ENCODE data around the gene TEKT5. TPM values are rescaled to one million over a fixed set of nuclear protein-coding genes. Genes with fewer than 3 reads are reported as not detected.
"Not testable (repeated sequence)": the region's sequence is repeated elsewhere in the genome, so short reads cannot be mapped to it uniquely, and the experiment has no call there.

Gene TEKT5
- total and polyA plus RNA-seq, 2 donors from 2014 or later: 0.57 TPM; not detected in 1

GRCh38 chr16:10638101-10638500 lies 56.6 kb downstream of the TEKT5 start:
- no peaks in the 10 kb centered on the region for H3K4me1 ChIP-seq (ENCODE audit: control insufficient read depth in 2 of 3, insufficient read depth in 2 of 3, low read depth in 1 of 3, low read length in 3 of 3)
- H3K36me3 ChIP-seq (ENCODE audit: control insufficient read depth in 2 of 3, insufficient read depth in 3 of 3, low read length in 3 of 3): no peaks in the 10 kb centered on the region
- intact Hi-C loops (cut with DNase I): no loop called here
- no peak for DNase-seq
- TF ChIP-seq, protein P1, sequence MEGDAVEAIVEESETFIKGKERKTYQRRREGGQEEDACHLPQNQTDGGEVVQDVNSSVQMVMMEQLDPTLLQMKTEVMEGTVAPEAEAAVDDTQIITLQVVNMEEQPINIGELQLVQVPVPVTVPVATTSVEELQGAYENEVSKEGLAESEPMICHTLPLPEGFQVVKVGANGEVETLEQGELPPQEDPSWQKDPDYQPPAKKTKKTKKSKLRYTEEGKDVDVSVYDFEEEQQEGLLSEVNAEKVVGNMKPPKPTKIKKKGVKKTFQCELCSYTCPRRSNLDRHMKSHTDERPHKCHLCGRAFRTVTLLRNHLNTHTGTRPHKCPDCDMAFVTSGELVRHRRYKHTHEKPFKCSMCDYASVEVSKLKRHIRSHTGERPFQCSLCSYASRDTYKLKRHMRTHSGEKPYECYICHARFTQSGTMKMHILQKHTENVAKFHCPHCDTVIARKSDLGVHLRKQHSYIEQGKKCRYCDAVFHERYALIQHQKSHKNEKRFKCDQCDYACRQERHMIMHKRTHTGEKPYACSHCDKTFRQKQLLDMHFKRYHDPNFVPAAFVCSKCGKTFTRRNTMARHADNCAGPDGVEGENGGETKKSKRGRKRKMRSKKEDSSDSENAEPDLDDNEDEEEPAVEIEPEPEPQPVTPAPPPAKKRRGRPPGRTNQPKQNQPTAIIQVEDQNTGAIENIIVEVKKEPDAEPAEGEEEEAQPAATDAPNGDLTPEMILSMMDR (IDR thresholded peaks at IDR 0.05; ENCODE audit: borderline replicate concordance, extremely low read depth, insufficient read depth): no peak
- no peak overlapping the region for H3K9ac ChIP-seq (ENCODE audit: low read length in 3 of 3)
- no peak overlapping the region for H3K27ac ChIP-seq (ENCODE audit: low read depth in 2 of 2, low read length in 2 of 2)
- no peak overlapping the region for H3K4me3 ChIP-seq (ENCODE audit: low read length in 3 of 3)
- no peaks in the 10 kb centered on the region for H3K9me3 ChIP-seq (ENCODE audit: control insufficient read depth in 2 of 3, insufficient read depth in 1 of 3, low read length in 3 of 3)
- no peaks in the 10 kb centered on the region for H3K27me3 ChIP-seq (ENCODE audit: control insufficient read depth, insufficient read depth, low read length)
- no peak for FAIRE-seq

DNA sequence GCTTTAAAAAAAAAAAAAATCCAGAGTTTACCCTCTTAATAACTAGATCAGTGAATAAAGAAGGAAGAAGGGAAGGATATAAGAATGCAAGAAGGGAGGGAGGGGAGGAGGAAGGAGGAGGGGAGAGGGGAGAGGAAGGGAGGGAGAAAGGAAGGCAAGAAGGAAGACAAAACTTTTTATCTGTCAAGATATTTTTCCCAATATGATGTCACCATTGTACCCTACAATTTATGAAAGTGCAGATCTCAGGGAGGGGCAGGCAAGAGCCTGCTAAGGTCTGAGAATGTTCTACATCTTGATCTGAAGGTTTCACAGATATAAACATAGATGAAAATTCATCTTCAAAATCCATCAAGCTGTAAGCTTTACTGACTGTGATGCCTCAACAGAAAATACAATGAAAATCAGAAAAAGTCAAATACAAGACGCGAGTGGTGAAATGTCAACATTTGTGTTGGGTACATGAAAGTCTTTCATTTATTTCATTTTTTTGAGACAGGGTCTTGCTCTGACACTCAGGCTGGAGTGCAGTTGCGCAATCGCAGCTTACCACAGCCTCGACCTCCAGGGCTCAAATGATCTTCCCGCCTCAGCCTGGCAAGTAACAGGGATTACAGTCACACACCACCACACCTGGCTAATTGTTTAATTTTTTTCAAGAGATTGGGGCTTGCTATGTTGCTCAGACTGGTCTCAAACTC lies 57.2 kb downstream of the TEKT5 start:
- Histone ChIP-seq H3K9ac (ENCODE audit: low read length in 3 of 3) (no peak overlapping the region), H3K36me3 (ENCODE audit: control insufficient read depth in 2 of 3, insufficient read depth in 3 of 3, low read length in 3 of 3) (no peaks in the 10 kb centered on the region), H3K4me3 (ENCODE audit: low read length in 3 of 3) (no peak overlapping the region), H3K9me3 (ENCODE audit: control insufficient read depth in 2 of 3, insufficient read depth in 1 of 3, low read length in 3 of 3) (no peaks in the 10 kb centered on the region), H3K27me3 (ENCODE audit: control insufficient read depth, insufficient read depth, low read length) (no peaks in the 10 kb centered on the region), H3K4me1 (ENCODE audit: control insufficient read depth in 2 of 3, insufficient read depth in 2 of 3, low read depth in 1 of 3, low read length in 3 of 3) (no peaks in the 10 kb centered on the region), H3K27ac (ENCODE audit: low read depth in 2 of 2, low read length in 2 of 2) (no peak overlapping the region)
- intact Hi-C loops (cut with DNase I): no loop called here
- DNase-seq (no peak), FAIRE-seq (no peak)
- TF ChIP-seq, protein P1 (IDR thresholded peaks at IDR 0.05; ENCODE audit: borderline replicate concordance, extremely low read depth, insufficient read depth): no peak

GRCh38 chr16:10635365-10636021 lies 59.2 kb downstream of the TEKT5 start:
- no peak for DNase-seq
- no peak for FAIRE-seq
- no peaks in the 10 kb centered on the region for H3K9me3 ChIP-seq (ENCODE audit: control insufficient read depth in 2 of 3, insufficient read depth in 1 of 3, low read length in 3 of 3)
- no peak overlapping the region for H3K9ac ChIP-seq (ENCODE audit: low read length in 3 of 3)
- H3K4me3 ChIP-seq (ENCODE audit: low read length in 3 of 3): no peak overlapping the region
- H3K27ac ChIP-seq (ENCODE audit: low read depth in 2 of 2, low read length in 2 of 2): no peak overlapping the region
- no peaks in the 10 kb centered on the region for H3K4me1 ChIP-seq (ENCODE audit: control insufficient read depth in 2 of 3, insufficient read depth in 2 of 3, low read depth in 1 of 3, low read length in 3 of 3)
- intact Hi-C loops (cut with DNase I): no loop called here
- H3K27me3 ChIP-seq (ENCODE audit: control insufficient read depth, insufficient read depth, low read length): no peaks in the 10 kb centered on the region
- no peaks in the 10 kb centered on the region for H3K36me3 ChIP-seq (ENCODE audit: control insufficient read depth in 2 of 3, insufficient read depth in 3 of 3, low read length in 3 of 3)
- TF ChIP-seq, protein P1 (IDR thresholded peaks at IDR 0.05; ENCODE audit: borderline replicate concordance, extremely low read depth, insufficient read depth): no peak

DNA sequence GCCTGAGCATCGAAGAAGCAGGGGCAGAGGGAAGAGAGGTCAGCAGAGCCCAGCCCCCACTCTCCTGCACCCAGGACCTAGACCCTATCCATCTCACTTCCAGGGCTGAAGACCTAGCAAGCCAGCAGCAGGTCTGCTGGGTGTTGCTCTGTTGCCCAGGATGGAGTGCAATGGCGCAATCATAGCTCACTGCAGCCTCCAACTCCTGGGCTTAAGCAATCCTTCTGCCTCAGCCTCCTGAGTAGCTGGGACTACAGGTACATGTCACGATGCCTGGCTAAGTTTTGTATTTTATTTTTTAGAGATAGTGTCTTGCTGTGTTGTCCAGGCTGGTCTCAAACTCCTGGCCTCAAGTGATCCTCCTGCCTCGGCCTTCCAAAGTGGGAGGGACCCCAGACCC lies 61.3 kb downstream of the TEKT5 start:
- FAIRE-seq; H3K36me3 ChIP-seq (ENCODE audit: control insufficient read depth in 2 of 3, insufficient read depth in 3 of 3, low read length in 3 of 3); DNase-seq; H3K4me3 ChIP-seq (ENCODE audit: low read length in 3 of 3); H3K27ac ChIP-seq (ENCODE audit: low read depth in 2 of 2, low read length in 2 of 2); H3K9ac ChIP-seq (ENCODE audit: low read length in 3 of 3); H3K9me3 ChIP-seq (ENCODE audit: control insufficient read depth in 2 of 3, insufficient read depth in 1 of 3, low read length in 3 of 3); H3K27me3 ChIP-seq (ENCODE audit: control insufficient read depth, insufficient read depth, low read length); intact Hi-C loops (cut with DNase I); H3K4me1 ChIP-seq (ENCODE audit: control insufficient read depth in 2 of 3, insufficient read depth in 2 of 3, low read depth in 1 of 3, low read length in 3 of 3): not testable (repeated sequence)

All from kidney (tissue), 14 donors.